A549 (cell line): ENCODE results near the gene GLT1D1.

ENCODE experiments used
- CTCF ChIP-seq: fragments of >200 bp; sonication (Bioruptor Twin); formaldehyde crosslinking; IDR thresholded peaks from 3 replicates; pipeline ENCODE4 v1.5.1; 2016
- HEYL ChIP-seq: fragments of 250-450 bp; sonication (Bioruptor Pico); IDR thresholded peaks from 2 replicates; pipeline ENCODE4 v1.8.0; 2021; ENCODE audit warnings: mild to moderate bottlenecking, moderate library complexity
- PHF8 ChIP-seq: fragments of 200-600 bp; sonication (generic); IDR thresholded peaks from 2 replicates; pipeline ENCODE4 v1.6.1; 2016; ENCODE audit warnings: low read depth, mild to moderate bottlenecking, antibody characterized with exemption, moderate library complexity, borderline replicate concordance

- TF ChIP-seq CTCF (no peak), PHF8 (no peak), HEYL (CRISPR knock-in tag) (no peak)
Observed at GRCh38 chr12:129005829-129006228, 152.6 kb downstream of the GLT1D1 start.
